ENCODE results near the gene PTGS1.

PTGS1 gene

GRCh38 chr9:122336866-122337555 lies 33.8 kb upstream of the PTGS1 start:
- CTCF ChIA-PET = interaction anchor here (1.5 to 2.2 kb wide), 2 partner anchors 13 kb away, joined by 6 to 7 read pairs; no protein-coding TSS in a partner anchor
- POLR2A ChIA-PET = no interaction called here
- DNase-seq (ENCODE audit: extremely low spot score) = no peak
- no peak for TF ChIP-seq CTCF (IDR thresholded peaks at IDR 0.05; ENCODE audit: control extremely low read depth, extremely low read depth, low read depth, missing control alignments)

- TF ChIP-seq CTCF (IDR thresholded peaks at IDR 0.05; ENCODE audit: control extremely low read depth, extremely low read depth, low read depth, missing control alignments) = no peak
- CTCF ChIA-PET = interaction anchor here (2.2 kb wide), 1 partner anchor 13 kb away, joined by 6 read pairs; no protein-coding TSS in a partner anchor
These were observed 33.3 kb upstream of the PTGS1 start for GRCh38 chr9:122337556-122337929.

GRCh38 chr9:122338536-122338935 lies 32.3 kb upstream of the PTGS1 start:
- ChIA-PET POLR2A (no interaction called here), CTCF (interaction anchor here (1.1 to 2.2 kb wide), 3 partner anchors 12 to 239 kb away, joined by 3 to 6 read pairs (median 4); no protein-coding TSS in a partner anchor)
- DNase-seq (ENCODE audit: extremely low spot score) = no peak
- no peak for TF ChIP-seq CTCF (IDR thresholded peaks at IDR 0.05; ENCODE audit: control extremely low read depth, extremely low read depth, low read depth, missing control alignments)

More at GRCh38 chr9:122337556-122337929, 33.3 kb upstream of the PTGS1 start:
- no peak for DNase-seq (ENCODE audit: extremely low spot score)
- POLR2A ChIA-PET = no interaction called here

- POLR2A ChIA-PET = no interaction called here
- no peak for TF ChIP-seq CTCF (IDR thresholded peaks at IDR 0.05; ENCODE audit: control extremely low read depth, extremely low read depth, low read depth, missing control alignments)
- CTCF ChIA-PET = interaction anchor here (1.1 to 2.2 kb wide), 4 partner anchors 11 to 240 kb away, joined by 3 to 6 read pairs (median 4); no protein-coding TSS in a partner anchor
- DNase-seq (ENCODE audit: extremely low spot score) = no peak
These were observed 31.8 kb upstream of the PTGS1 start for GRCh38 chr9:122338994-122339393.

- CTCF ChIA-PET = interaction anchor here (0.6 to 1.8 kb wide), 4 partner anchors 11 to 240 kb away, joined by 3 to 9 read pairs (median 4); no protein-coding TSS in a partner anchor
- TF ChIP-seq CTCF (IDR thresholded peaks at IDR 0.05; ENCODE audit: control extremely low read depth, extremely low read depth, low read depth, missing control alignments) = no peak
- POLR2A ChIA-PET = no interaction called here
- DNase-seq (ENCODE audit: extremely low spot score) = no peak
These were observed 31.2 kb upstream of the PTGS1 start for GRCh38 chr9:122339579-122339978.

GRCh38 chr9:122340161-122340560 lies 30.7 kb upstream of the PTGS1 start:
- DNase-seq (ENCODE audit: extremely low spot score) = no peak
- no peak for TF ChIP-seq CTCF (IDR thresholded peaks at IDR 0.05; ENCODE audit: control extremely low read depth, extremely low read depth, low read depth, missing control alignments)
- POLR2A ChIA-PET = no interaction called here
- CTCF ChIA-PET = interaction anchor here (0.6 to 1.8 kb wide), 4 partner anchors 10 to 241 kb away, joined by 3 to 9 read pairs (median 4); no protein-coding TSS in a partner anchor

Data from GM10248 (cell line).